Left lung (tissue), 10 donors: ENCODE results near the gene TTC34. TPM values are rescaled to one million over a fixed set of nuclear protein-coding genes. Genes with fewer than 3 reads are reported as not detected.
"Not testable (repeated sequence)": the region's sequence is repeated elsewhere in the genome, so short reads cannot be mapped to it uniquely, and the experiment has no call there.

ENCODE experiments used
- ATAC-seq: fragments of 200-7000 bp; cut with Tn5 transposase; one replicate; pipeline ENCODE4 v1.9.1; 2020; ENCODE audit warnings: moderate library complexity
- DNase-seq, 4 donors: peaks; one replicate each; pipeline ENCODE4 v3.0.0-alpha.2; 2013 to 2020
- H3K27ac ChIP-seq, 2 donors: fragments of 200-600 bp; sonication (generic) in 1 of 2; one replicate each; pipeline versions ENCODE4 v1.5.0 to v1.8.0; 2020 to 2021
- H3K27me3 ChIP-seq, 2 donors: fragments of 200-600 bp; sonication (generic) in 1 of 2; one replicate each; pipeline versions ENCODE4 v1.5.0 to v1.8.0; 2020 to 2021
- H3K36me3 ChIP-seq, 2 donors: fragments of 200-600 bp; sonication (generic) in 1 of 2; one replicate each; pipeline versions ENCODE4 v1.5.0 to v1.8.0; 2020 to 2021
- H3K4me1 ChIP-seq, 2 donors: fragments of 200-600 bp; one replicate each; pipeline ENCODE4 v1.8.0; 2021
- H3K4me3 ChIP-seq, 2 donors: fragments of 200-600 bp; sonication (generic) in 1 of 2; one replicate each; pipeline versions ENCODE4 v1.5.0 to v1.8.0; 2020 to 2021; ENCODE audit warnings: mild to moderate bottlenecking in 1 of 2
- H3K9me3 ChIP-seq, 2 donors: fragments of 200-600 bp; sonication (generic) in 1 of 2; one replicate each; pipeline versions ENCODE4 v1.5.0 to v1.8.0; 2020 to 2021
- CTCF ChIP-seq, 2 donors: fragments of 200-600 bp; sonication (generic) in 1 of 2; IDR thresholded peaks; one replicate each; pipeline versions ENCODE4 v1.5.0 to v1.8.0; 2021; ENCODE audit warnings: antibody characterized with exemption in 2 of 2
- intact Hi-C, 2 donors: fragments of 100-400 bp; cut with DNase I; formaldehyde crosslinking; loops; one replicate each; pipeline versions ENCODE4 v1.11.2 to v1.14.2; 2022
- polyA plus RNA-seq, 6 donors: library from polyadenylated mRNA; unstranded; fragments of 120-200 nt; gene quantifications; one replicate each; pipeline ENCODE4 v1.2.1, GENCODE V29; 2013; ENCODE audit not compliant: insufficient read length in 6 of 6
- total RNA-seq, 2 donors: library from RNA; stranded (reverse); fragmentation: NEBNext Ultra II Directional; extraction: Animal tissue kit (Norgen Biotek cat#: 25700); gene quantifications; one replicate each; pipeline ENCODE4 v1.2.1, GENCODE V29; 2021
- donor health status: DM: no; HTN: yes; CAD: no.
- donor health status: DM: no; HTN: no; CAD: no.

Gene TTC34
- total and polyA plus RNA-seq, 8 donors, result 0.44 to 1.2 (median 0.69) TPM

GRCh38 chr1:2652152-2652925 is 149.2 kb downstream of the TTC34 start:
- H3K4me1 ChIP-seq, ATAC-seq, H3K36me3 ChIP-seq, H3K27ac ChIP-seq, H3K4me3 ChIP-seq, intact Hi-C loops: not testable (repeated sequence)
- Histone ChIP-seq H3K27me3 (peaks cover 0 to 28% of the 10 kb centered on the region in 2 donors), H3K9me3 (peaks cover 0 to 13% of the 10 kb centered on the region in 2 donors)
- peak in 2 of 4 donors; percentile 48 to 80 for DNase-seq

- Histone ChIP-seq H3K27ac (no peak overlapping the region), H3K4me1 (no peaks in the 10 kb centered on the region), H3K9me3 (peaks cover 0 to 25% of the 10 kb centered on the region in 2 donors), H3K27me3 (peaks cover 0 to 28% of the 10 kb centered on the region in 2 donors), H3K36me3 (no peaks in the 10 kb centered on the region), H3K4me3 (no peak overlapping the region)
- no peak for TF ChIP-seq CTCF (IDR thresholded peaks at IDR 0.05)
- intact Hi-C loops, result no loop called here
- DNase-seq, result peak in 1 of 4 donors; percentile 44
- no peak for ATAC-seq
Measured at GRCh38 chr1:2650967-2651645, 150.4 kb downstream of the TTC34 start.

GRCh38 chr1:2646837-2647236 is 154.7 kb downstream of the TTC34 start:
- H3K36me3 ChIP-seq, result no peaks in the 10 kb centered on the region
- intact Hi-C loops, result loop anchor here in 1 of 2 donors (10.0 kb wide), 1 partner anchor 232 kb away; the partner anchor contains the start of gene PEX10
- no peak for TF ChIP-seq CTCF (IDR thresholded peaks at IDR 0.05)
- peaks cover 0 to 16% of the 10 kb centered on the region in 2 donors for H3K27me3 ChIP-seq
- H3K4me1 ChIP-seq, result peaks cover 6 to 12% of the 10 kb centered on the region in 2 donors
- DNase-seq (no peak), ATAC-seq (no peak)
- peaks cover 0 to 29% of the 10 kb centered on the region in 2 donors for H3K9me3 ChIP-seq
- no peak overlapping the region for H3K4me3 ChIP-seq
- no peak overlapping the region for H3K27ac ChIP-seq

GRCh38 chr1:2645776-2646175 is 155.7 kb downstream of the TTC34 start:
- Histone ChIP-seq H3K4me3 (no peak overlapping the region), H3K36me3 (no peaks in the 10 kb centered on the region), H3K4me1 (peaks cover 7 to 19% of the 10 kb centered on the region in 2 donors), H3K9me3 (peaks cover 0 to 29% of the 10 kb centered on the region in 2 donors), H3K27me3 (peaks cover 0 to 6% of the 10 kb centered on the region in 2 donors), H3K27ac (no peak overlapping the region)
- DNase-seq (peak in 1 of 4 donors; percentile 47), ATAC-seq (no peak)
- intact Hi-C loops, result loop anchor here in 1 of 2 donors (10.0 kb wide), 1 partner anchor 231 kb away; the partner anchor contains the start of gene PEX10
- TF ChIP-seq CTCF (IDR thresholded peaks at IDR 0.05), result no peak

- no peak overlapping the region for H3K27ac ChIP-seq
- no peaks in the 10 kb centered on the region for H3K27me3 ChIP-seq
- ATAC-seq (no peak), DNase-seq (no peak)
- intact Hi-C loops, result loop anchor here in 1 of 2 donors (10.0 kb wide), 1 partner anchor 230 kb away; the partner anchor contains the start of gene PEX10
- H3K4me3 ChIP-seq, result no peak overlapping the region
- no peak for TF ChIP-seq CTCF (IDR thresholded peaks at IDR 0.05)
- no peaks in the 10 kb centered on the region for H3K36me3 ChIP-seq
- peaks cover 7 to 19% of the 10 kb centered on the region in 2 donors for H3K4me1 ChIP-seq
- peaks cover 0 to 29% of the 10 kb centered on the region in 2 donors for H3K9me3 ChIP-seq
Measured at GRCh38 chr1:2645143-2645542, 156.3 kb downstream of the TTC34 start.
